ENCODE results near the gene CYP1B1. TPM values are rescaled to one million over a fixed set of nuclear protein-coding genes. Genes with fewer than 3 reads are reported as not detected.

CYP1B1 gene
- polyA plus RNA-seq, 1 experiment = 7.8 TPM

- H3K27ac ChIP-seq (ENCODE audit: low read depth, low read length) = no peak overlapping the region
- CTCF ChIA-PET = interaction anchor here (0.6 to 0.7 kb wide), 2 partner anchors 18 to 413 kb away, joined by 3 read pairs; no protein-coding TSS in a partner anchor
- no peak for DNase-seq (ENCODE audit: low read depth, low spot score)
- no peaks in the 10 kb centered on the region; the same call in none of the 2 replicates for H3K9me3 ChIP-seq (ENCODE audit: control insufficient read depth, insufficient read depth, low read length)
- peaks cover 25% of the 10 kb centered on the region for H3K27me3 ChIP-seq (ENCODE audit: control insufficient read depth, insufficient read depth, low read length)
- TF ChIP-seq, protein P1, sequence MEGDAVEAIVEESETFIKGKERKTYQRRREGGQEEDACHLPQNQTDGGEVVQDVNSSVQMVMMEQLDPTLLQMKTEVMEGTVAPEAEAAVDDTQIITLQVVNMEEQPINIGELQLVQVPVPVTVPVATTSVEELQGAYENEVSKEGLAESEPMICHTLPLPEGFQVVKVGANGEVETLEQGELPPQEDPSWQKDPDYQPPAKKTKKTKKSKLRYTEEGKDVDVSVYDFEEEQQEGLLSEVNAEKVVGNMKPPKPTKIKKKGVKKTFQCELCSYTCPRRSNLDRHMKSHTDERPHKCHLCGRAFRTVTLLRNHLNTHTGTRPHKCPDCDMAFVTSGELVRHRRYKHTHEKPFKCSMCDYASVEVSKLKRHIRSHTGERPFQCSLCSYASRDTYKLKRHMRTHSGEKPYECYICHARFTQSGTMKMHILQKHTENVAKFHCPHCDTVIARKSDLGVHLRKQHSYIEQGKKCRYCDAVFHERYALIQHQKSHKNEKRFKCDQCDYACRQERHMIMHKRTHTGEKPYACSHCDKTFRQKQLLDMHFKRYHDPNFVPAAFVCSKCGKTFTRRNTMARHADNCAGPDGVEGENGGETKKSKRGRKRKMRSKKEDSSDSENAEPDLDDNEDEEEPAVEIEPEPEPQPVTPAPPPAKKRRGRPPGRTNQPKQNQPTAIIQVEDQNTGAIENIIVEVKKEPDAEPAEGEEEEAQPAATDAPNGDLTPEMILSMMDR (IDR thresholded peaks at IDR 0.05; ENCODE audit: low read depth, low read length) = no peak
- POLR2A ChIA-PET = no interaction called here
- no peak overlapping the region for H3K4me3 ChIP-seq (ENCODE audit: low read depth, low read length)
Observed at GRCh38 chr2:38099099-38100028, 23.4 kb upstream of the CYP1B1 start.

GRCh38 chr2:38098421-38099098, 22.6 kb upstream of the CYP1B1 start:
- no peak overlapping the region for H3K27ac ChIP-seq (ENCODE audit: low read depth, low read length)
- ChIA-PET POLR2A (interaction anchor here (0.7 kb wide), 1 partner anchor 76 kb away, joined by 3 read pairs; no protein-coding TSS in a partner anchor), CTCF (no interaction called here)
- no peak for DNase-seq (ENCODE audit: low read depth, low spot score)
- H3K4me3 ChIP-seq (ENCODE audit: low read depth, low read length) = no peak overlapping the region
- peaks cover 25% of the 10 kb centered on the region for H3K27me3 ChIP-seq (ENCODE audit: control insufficient read depth, insufficient read depth, low read length)
- TF ChIP-seq, protein P1 (IDR thresholded peaks at IDR 0.05; ENCODE audit: low read depth, low read length) = no peak
- H3K9me3 ChIP-seq (ENCODE audit: control insufficient read depth, insufficient read depth, low read length) = no peaks in the 10 kb centered on the region

- POLR2A ChIA-PET = interaction anchor here (0.7 kb wide), 1 partner anchor 77 kb away, joined by 3 read pairs; no protein-coding TSS in a partner anchor
- DNase-seq (ENCODE audit: low read depth, low spot score) = no peak
Observed at GRCh38 chr2:38097988-38098385, 22.0 kb upstream of the CYP1B1 start.

DNA sequence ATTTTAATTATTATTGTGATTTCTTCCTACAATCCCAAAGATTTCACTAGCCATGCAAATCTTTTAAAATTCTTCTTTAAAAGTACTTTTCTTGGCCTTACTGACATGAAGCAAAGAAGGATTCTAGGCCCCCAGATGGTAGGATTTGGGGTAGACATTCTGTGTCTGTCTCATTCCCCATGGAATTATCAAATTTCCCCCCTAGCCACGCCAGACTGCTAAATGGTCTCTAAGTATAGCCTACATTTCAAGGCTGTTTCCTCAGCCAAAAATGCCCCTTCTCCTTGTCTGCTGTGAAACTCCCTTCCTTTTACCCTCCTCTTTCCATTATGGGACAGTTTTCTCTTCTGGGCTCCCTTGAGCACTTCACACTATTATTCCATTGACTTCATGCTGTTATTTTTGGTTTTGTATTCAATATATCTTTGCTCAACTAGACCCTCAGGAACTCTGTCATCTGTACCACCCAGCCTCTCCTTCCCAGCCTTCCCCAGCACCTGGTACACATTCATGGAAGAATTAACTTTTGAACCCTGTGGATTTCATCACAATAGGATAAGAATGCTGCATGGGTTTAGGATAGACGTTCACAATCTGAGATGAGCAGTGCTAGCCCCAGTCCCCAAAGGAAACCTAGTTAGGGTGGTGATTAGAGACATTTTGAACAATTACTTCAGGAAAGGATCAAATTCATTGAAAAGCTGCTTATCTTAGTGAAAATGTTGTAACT, 21.5 kb upstream of the CYP1B1 start:
- Histone ChIP-seq H3K27me3 (ENCODE audit: control insufficient read depth, insufficient read depth, low read length) (peaks cover 25% of the 10 kb centered on the region), H3K27ac (ENCODE audit: low read depth, low read length) (no peak overlapping the region), H3K4me3 (ENCODE audit: low read depth, low read length) (no peak overlapping the region), H3K9me3 (ENCODE audit: control insufficient read depth, insufficient read depth, low read length) (no peaks in the 10 kb centered on the region)
- ChIA-PET CTCF (no interaction called here), POLR2A (no interaction called here)
- DNase-seq (ENCODE audit: low read depth, low spot score) = no peak
- TF ChIP-seq, protein P1 (IDR thresholded peaks at IDR 0.05; ENCODE audit: low read depth, low read length) = no peak

More at GRCh38 chr2:38097988-38098385, 22.0 kb upstream of the CYP1B1 start:
- peaks cover 25% of the 10 kb centered on the region for H3K27me3 ChIP-seq (ENCODE audit: control insufficient read depth, insufficient read depth, low read length)
- CTCF ChIA-PET = no interaction called here
- no peaks in the 10 kb centered on the region for H3K9me3 ChIP-seq (ENCODE audit: control insufficient read depth, insufficient read depth, low read length)
- TF ChIP-seq, protein P1 (IDR thresholded peaks at IDR 0.05; ENCODE audit: low read depth, low read length) = no peak
- no peak overlapping the region for H3K4me3 ChIP-seq (ENCODE audit: low read depth, low read length)
- no peak overlapping the region for H3K27ac ChIP-seq (ENCODE audit: low read depth, low read length)
